Epithelial cell of esophagus (primary cell): ENCODE measurements around the gene RAB5B.

Source experiments
- DNase-seq: peaks from one replicate; pipeline ENCODE4 v3.0.0; 2010; ENCODE audit warnings: low read depth
- H3K4me3 ChIP-seq: 2 replicates; pipeline ENCODE4 v1.5.1; 2011; ENCODE audit warnings: mild to moderate bottlenecking, low read length, control low read depth
- CTCF ChIP-seq: IDR thresholded peaks from 2 replicates; pipeline ENCODE4 v1.5.1; 2011; ENCODE audit warnings: low read depth, mild to moderate bottlenecking, low read length, control low read depth, inconsistent platforms; ENCODE audit not compliant: insufficient read depth; ENCODE audit errors: missing control alignments

The RAB5B gene

GRCh38 chr12:55942577-55943136, 31.2 kb upstream of the RAB5B start:
- no peak overlapping the region for H3K4me3 ChIP-seq
- DNase-seq: no peak
- TF ChIP-seq CTCF: no peak

GRCh38 chr12:55946553-55946952, 27.3 kb upstream of the RAB5B start:
- no peak overlapping the region for H3K4me3 ChIP-seq
- no peak for DNase-seq
- TF ChIP-seq CTCF: no peak

- TF ChIP-seq CTCF: no peak
- no peak overlapping the region for H3K4me3 ChIP-seq
- no peak for DNase-seq
Observed at GRCh38 chr12:55955344-55955743, 18.5 kb upstream of the RAB5B start.

GRCh38 chr12:55955800-55956508, 17.9 kb upstream of the RAB5B start:
- no peak overlapping the region for H3K4me3 ChIP-seq
- peak; percentile 72 for TF ChIP-seq CTCF
- DNase-seq: peak; percentile 95

GRCh38 chr12:55957106-55957859, 16.6 kb upstream of the RAB5B start:
- no peak overlapping the region for H3K4me3 ChIP-seq
- peak; percentile 63 for DNase-seq
- TF ChIP-seq CTCF: no peak

GRCh38 chr12:55963760-55964159, 10.1 kb upstream of the RAB5B start:
- no peak for TF ChIP-seq CTCF
- H3K4me3 ChIP-seq: no peak overlapping the region
- DNase-seq: no peak
